GM13976 (cell line): ENCODE data around the gene IER5.
"Not testable (repeated sequence)": the region's sequence is repeated elsewhere in the genome, so short reads cannot be mapped to it uniquely, and the experiment has no call there.

Experiments used
- DNase-seq: peaks from one replicate; pipeline ENCODE4 v3.0.0; 2012; ENCODE audit warnings: low spot score
- CTCF ChIP-seq: IDR thresholded peaks from 2 replicates; pipeline ENCODE4 v1.5.1; 2012; ENCODE audit warnings: borderline replicate concordance, mild to moderate bottlenecking; ENCODE audit not compliant: insufficient read depth; ENCODE audit errors: extremely low read depth, missing control alignments, control extremely low read depth
- in situ Hi-C: fragments of 300-500 bp; cut with MboI; formaldehyde crosslinking; loops from one replicate; pipeline ENCODE4 v1.12.0; 2022; ENCODE audit warnings: low sequenced_read_pairs, mixed read lengths, inconsistent platforms; ENCODE audit not compliant: unreplicated experiment

The IER5 gene

DNA sequence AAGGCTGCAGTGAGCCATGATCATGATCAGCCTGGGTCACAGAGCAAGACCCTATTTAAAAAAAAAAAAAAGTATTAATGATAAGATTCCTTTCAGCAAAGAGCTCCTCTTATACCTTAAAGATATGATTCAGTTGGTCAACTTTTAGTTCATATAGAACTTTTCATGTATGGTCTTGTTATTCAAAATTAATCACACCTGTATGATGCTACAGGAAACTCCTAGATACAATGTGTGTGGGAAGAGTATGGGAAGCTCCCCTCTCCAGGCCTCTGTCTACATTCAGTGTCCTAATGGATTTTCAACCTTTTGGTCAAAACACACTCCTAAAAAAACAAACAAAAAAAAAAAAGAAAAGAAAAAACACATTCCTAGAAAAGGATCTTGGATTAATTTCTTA is 37.6 kb upstream of the IER5 start:
- no peak for DNase-seq
- in situ Hi-C loops: no loop called here
- no peak for TF ChIP-seq CTCF

DNA sequence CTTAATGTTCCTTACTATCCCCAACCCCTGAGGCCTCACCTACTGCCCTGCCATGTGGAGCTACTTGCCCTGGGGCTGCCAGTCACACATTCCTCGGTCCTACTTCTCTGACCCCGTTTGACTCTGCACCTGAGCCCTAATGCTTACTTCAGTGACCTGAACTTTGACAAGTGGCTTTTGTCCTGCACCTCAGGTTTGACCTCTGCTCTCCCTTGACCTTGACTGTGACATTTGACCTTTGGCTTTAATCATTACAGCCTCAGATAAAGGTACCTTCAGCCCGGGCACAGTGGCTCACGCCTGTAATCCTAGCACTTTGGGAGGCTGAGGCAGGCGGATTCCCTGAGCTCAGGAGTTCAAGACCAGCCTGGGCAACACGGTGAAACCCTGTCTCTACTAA is 31.9 kb upstream of the IER5 start:
- no peak for DNase-seq
- no peak for TF ChIP-seq CTCF
- in situ Hi-C loops: no loop called here

DNA sequence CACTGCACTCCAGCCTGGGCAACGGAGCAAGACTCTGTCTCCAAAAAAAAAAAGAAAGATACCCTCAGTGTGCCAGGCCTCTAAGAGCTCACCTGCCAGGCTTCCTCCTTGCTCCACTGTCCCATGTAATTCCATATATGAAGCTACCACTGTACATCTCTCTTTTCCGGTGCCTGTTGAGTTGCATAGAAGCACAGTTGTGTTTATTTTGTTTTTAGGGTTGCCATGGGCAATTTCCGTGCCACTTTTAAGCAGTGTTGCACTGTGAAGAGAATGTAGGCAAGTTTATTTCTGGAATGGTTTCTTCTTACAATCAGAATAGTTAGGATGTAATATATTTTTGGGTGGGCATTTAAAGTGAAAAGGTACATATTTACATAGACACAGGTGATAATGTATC is 31.4 kb upstream of the IER5 start:
- DNase-seq: no peak
- in situ Hi-C loops: no loop called here
- no peak for TF ChIP-seq CTCF

GRCh38 chr1:181059435-181059834 is 29.1 kb upstream of the IER5 start:
- TF ChIP-seq CTCF: no peak
- in situ Hi-C loops: no loop called here
- no peak for DNase-seq

DNA sequence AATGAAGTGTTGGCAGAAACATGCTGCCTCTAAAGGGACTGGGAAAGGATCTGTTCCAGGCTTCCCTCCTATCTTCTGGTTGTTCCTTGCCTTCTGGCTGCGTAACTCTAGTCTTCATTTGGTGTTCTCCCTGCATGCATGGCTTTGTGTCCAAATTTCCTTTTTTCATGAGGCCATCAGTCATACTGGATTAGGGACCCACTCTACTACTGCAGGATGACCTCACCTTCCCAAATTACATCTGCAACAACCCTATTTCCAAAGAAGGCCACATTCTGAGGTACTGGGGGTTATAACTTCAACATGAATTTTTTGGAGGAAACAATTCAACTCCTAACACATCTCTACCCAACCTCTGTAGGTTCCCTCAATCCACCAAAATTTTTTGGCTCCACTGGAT is 28.4 kb upstream of the IER5 start:
- in situ Hi-C loops: no loop called here
- TF ChIP-seq CTCF: no peak
- DNase-seq: no peak

GRCh38 chr1:181060947-181061346 is 27.6 kb upstream of the IER5 start:
- DNase-seq, in situ Hi-C loops: not testable (repeated sequence)

DNA sequence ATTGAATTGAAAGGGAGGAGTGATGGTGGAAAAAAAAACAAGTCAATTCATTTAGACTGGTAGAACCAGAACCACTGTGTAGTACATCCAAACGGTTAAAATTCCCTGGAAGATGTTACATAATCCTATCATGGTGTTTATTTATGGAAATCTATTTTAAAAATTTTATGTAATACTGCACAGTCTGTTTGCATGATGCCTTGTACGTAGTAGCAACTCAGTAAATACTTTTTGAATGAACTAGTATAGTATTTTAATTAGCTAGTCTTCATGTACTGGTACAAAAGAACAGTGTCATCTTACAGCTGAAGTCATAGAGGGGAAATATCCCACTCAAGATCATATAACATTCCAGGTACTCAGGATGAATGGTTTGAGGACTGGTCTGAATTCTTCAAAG is 27.0 kb upstream of the IER5 start:
- TF ChIP-seq CTCF: no peak

More for the DNA sequence above, 27.0 kb upstream of the IER5 start:
- no peak for DNase-seq
- in situ Hi-C loops: no loop called here
